Measurements from ENCODE around the gene NR5A1.

DNA sequence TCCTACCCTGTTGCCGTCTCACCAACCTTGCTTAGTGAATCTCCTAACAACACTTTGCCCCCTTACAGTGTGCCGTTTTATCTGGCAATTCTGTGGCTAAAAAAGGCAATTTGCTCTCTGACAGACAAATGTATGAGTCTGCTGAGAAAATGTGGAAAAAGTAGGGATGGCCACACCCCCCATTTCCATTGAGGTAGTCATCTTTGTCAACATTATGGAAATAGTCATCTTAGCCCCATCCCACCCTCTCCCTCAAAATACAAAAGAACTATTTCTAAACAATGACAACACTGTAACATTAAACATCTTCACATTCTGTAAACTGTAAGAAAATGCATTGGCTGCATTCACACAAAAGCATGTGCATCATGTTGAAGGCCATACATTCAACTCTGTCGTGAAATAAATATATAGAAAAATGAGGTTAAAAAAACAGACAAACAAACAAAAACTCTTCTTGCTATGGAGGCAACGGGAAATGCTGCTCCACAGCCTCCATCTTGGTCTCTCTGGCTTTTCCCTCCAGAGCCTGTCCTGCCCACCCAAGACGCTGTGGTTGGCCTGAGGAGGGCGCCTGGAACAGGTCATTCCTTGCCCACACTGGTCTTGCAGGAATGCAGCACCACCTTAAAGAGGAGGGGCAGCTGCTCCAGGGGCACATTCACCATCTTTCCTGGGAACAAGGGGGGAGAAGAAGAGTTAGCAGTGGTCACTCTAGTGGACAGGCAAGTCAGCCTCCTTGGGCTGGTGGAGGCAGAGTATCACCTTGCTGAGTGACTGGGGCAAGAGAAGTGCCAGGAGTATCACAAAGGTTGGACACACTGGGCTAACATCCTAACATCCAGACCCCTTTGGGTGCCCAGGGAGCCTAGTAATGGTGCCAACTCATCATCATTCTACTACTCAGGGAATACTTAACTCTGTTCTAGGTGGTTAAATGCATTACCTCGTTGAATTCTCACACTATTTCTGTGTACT, 15.2 kb upstream of the NR5A1 start:
- TF ChIP-seq GATA2 (IDR thresholded peaks at IDR 0.05; ENCODE audit: low read depth, low read length) (no peak), GATA3 (IDR thresholded peaks at IDR 0.05; ENCODE audit: low read depth, low read length) (no peak)

Measured in SH-SY5Y (cell line).